KMS-11 (cell line): ENCODE results near the gene RSPH10B2.
"Not testable (repeated sequence)": the region's sequence is repeated elsewhere in the genome, so short reads cannot be mapped to it uniquely, and the experiment has no call there.

Experiments
- H2AFZ ChIP-seq: fragments of 200-600 bp; sonication (generic); 2 replicates; pipeline ENCODE4 v1.6.1; 2016; ENCODE audit warnings: antibody characterized with exemption, mixed run types, low read depth
- H3K27ac ChIP-seq: fragments of 200-600 bp; sonication (generic); 2 replicates; pipeline ENCODE4 v1.6.1; 2016; ENCODE audit warnings: mild to moderate bottlenecking, mixed run types
- H3K27me3 ChIP-seq: fragments of 200-600 bp; sonication (generic); 2 replicates; pipeline ENCODE4 v1.6.1; 2017; ENCODE audit warnings: mild to moderate bottlenecking, low read depth, mixed run types, moderate library complexity; ENCODE audit not compliant: insufficient read depth
- H3K36me3 ChIP-seq: fragments of 200-600 bp; sonication (generic); 2 replicates; pipeline ENCODE4 v1.6.1; 2017; ENCODE audit warnings: mild to moderate bottlenecking, mixed run types; ENCODE audit not compliant: insufficient read depth
- H3K4me1 ChIP-seq: fragments of 200-600 bp; sonication (generic); 2 replicates; pipeline ENCODE4 v1.6.1; 2016; ENCODE audit warnings: mild to moderate bottlenecking, low read depth, mixed run types; ENCODE audit not compliant: poor library complexity, severe bottlenecking
- H3K4me2 ChIP-seq: fragments of 200-600 bp; sonication (generic); 2 replicates; pipeline ENCODE4 v1.7.0; 2016; ENCODE audit warnings: mild to moderate bottlenecking, mixed run types
- H3K4me3 ChIP-seq: fragments of 200-600 bp; sonication (generic); IDR thresholded peaks from 2 replicates; pipeline ENCODE4 v1.6.1; 2017; ENCODE audit warnings: low read depth, low read length, mixed read lengths; ENCODE audit not compliant: insufficient read depth
- H3K79me2 ChIP-seq: fragments of 200-600 bp; sonication (generic); 2 replicates; pipeline ENCODE4 v1.6.1; 2016; ENCODE audit warnings: low read depth, mixed run types; ENCODE audit not compliant: insufficient read depth
- H3K9ac ChIP-seq: fragments of 200-600 bp; sonication (generic); 2 replicates; pipeline ENCODE4 v1.6.1; 2016; ENCODE audit warnings: mild to moderate bottlenecking, mixed run types
- H4K20me1 ChIP-seq: fragments of 200-600 bp; sonication (generic); 2 replicates; pipeline ENCODE4 v1.6.1; 2016; ENCODE audit warnings: mild to moderate bottlenecking, mixed run types; ENCODE audit not compliant: insufficient read depth
- CTCF ChIP-seq: fragments of 200-600 bp; sonication (generic); conservative IDR thresholded peaks from 2 replicates; pipeline ENCODE4 v1.6.1; 2017; ENCODE audit warnings: low read depth, mild to moderate bottlenecking, antibody characterized with exemption, low read length, moderate library complexity, mixed read lengths

The RSPH10B2 gene

DNA sequence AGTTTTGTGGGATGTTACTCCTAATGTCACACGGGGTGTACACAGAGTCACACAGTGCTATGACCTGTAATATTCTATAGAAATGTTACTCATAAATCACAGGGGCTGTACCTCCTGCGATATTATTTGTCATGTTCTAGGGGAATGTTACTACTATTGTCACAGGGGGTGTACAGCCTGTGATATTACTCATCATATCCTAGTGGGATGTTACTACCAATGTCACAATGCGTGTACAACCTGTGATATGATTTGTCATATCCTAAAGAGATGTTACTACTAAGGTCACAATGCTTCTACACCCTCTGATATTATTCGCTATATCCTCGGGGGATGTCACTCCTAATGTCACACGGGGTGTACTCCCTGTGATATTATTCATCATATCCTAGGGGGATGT lies 79.7 kb downstream of the RSPH10B2 start:
- Histone ChIP-seq H3K4me3 (no peak overlapping the region), H3K36me3 (no peaks in the 10 kb centered on the region), H3K4me1 (no peaks in the 10 kb centered on the region), H2AFZ (no peak overlapping the region), H3K27ac (no peak overlapping the region), H3K79me2 (no peaks in the 10 kb centered on the region), H3K9ac (no peak overlapping the region), H3K27me3 (no peaks in the 10 kb centered on the region), H4K20me1 (no peaks in the 10 kb centered on the region), H3K4me2 (no peak overlapping the region)
- no peak for TF ChIP-seq CTCF

DNA sequence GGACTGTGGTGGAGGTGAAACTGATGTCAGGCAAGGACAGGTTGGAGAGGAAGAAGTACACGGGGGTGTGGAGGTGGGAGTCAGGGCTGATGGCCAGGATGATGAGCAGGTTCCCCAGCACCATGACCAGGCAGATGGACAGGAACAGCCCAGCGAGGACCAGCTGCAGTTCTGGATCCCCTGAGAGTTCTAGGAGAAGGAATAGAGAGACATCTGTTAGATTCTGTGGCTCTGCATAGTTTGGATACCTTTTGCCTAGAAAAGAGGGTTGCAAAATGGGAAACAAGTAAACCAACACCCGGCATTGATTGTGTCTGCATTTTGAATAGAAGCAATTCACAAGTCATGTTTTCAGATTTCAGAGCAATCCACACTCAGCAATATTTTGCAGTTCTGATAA lies 81.6 kb downstream of the RSPH10B2 start:
- H3K27ac ChIP-seq, H3K4me2 ChIP-seq, H3K9ac ChIP-seq: not testable (repeated sequence)

DNA sequence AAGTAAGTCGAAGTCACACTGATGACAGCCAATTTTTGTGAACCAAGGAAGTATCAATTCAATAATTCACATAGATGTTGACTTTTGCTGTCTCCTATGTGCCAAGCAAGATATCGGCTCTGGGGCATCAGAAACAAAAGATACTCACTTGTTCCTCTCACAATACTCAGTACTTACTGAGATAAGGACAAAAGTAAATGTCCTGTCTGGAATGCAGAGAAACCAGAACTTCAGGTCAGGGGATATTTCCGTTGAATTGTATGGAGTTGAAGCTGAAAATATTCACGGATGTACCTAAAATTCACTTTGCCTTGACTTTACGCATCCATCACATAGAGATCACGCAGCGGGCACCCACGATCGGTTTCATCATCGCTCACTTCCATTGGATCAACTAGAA lies 83.2 kb downstream of the RSPH10B2 start:
- H3K4me1 ChIP-seq, H2AFZ ChIP-seq, H3K4me2 ChIP-seq, H3K9ac ChIP-seq, H3K27ac ChIP-seq, H3K27me3 ChIP-seq, H4K20me1 ChIP-seq, H3K4me3 ChIP-seq, H3K79me2 ChIP-seq, H3K36me3 ChIP-seq: not testable (repeated sequence)

More for the DNA sequence above, 81.6 kb downstream of the RSPH10B2 start:
- H4K20me1 ChIP-seq, H2AFZ ChIP-seq, H3K79me2 ChIP-seq, H3K4me1 ChIP-seq, H3K27me3 ChIP-seq, H3K36me3 ChIP-seq, H3K4me3 ChIP-seq: not testable (repeated sequence)

- H4K20me1 ChIP-seq, H3K4me3 ChIP-seq, H3K36me3 ChIP-seq, H3K4me2 ChIP-seq, H3K79me2 ChIP-seq, H3K27me3 ChIP-seq, H3K4me1 ChIP-seq, H3K27ac ChIP-seq, H2AFZ ChIP-seq, H3K9ac ChIP-seq: not testable (repeated sequence)
Measured at GRCh38 chr7:6842278-6842921, 88.5 kb downstream of the RSPH10B2 start.

DNA sequence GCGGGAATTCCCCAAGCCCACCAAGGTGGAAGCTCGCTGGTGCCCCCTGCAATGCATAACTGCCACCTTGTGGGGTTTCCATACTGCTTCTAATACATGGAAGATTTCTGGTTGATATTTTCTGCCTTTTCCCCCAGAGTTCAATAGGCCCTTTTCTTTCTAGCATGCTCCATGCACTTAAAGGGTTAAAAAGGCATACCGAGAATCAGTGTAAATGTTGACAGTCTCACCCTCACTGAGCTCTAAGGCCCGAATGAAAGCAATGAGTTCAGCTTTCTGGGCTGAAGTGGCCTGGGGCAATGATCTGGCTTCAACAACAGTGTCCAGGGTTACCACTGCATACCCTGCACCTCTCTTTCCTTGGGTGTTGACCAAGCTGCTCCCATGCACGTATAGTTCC lies 89.2 kb downstream of the RSPH10B2 start:
- not testable (repeated sequence) for H3K4me3 ChIP-seq, H3K9ac ChIP-seq, H3K79me2 ChIP-seq, H3K4me2 ChIP-seq, H4K20me1 ChIP-seq, H3K27me3 ChIP-seq, H3K36me3 ChIP-seq, H2AFZ ChIP-seq, H3K27ac ChIP-seq, H3K4me1 ChIP-seq

DNA sequence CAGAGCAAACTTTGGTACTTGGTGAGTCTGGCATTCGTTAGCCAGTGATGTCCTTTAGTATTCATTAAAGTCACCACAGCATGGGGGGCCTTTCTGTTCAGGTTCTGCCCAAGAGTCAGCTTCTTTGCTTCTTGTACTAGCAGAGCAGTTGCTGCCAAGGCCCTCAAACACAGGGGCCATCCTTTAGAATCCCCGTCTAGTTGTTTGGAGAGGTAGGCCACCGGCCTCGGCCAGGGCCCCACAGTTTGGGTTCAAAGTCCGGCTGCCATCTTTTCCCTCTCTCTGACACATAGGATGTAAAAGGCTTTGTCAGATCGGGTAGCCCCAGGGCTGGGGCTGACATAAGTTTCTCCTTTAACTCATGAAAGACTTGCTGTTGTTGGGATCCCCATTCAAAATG lies 89.8 kb downstream of the RSPH10B2 start:
- H3K4me2 ChIP-seq, H4K20me1 ChIP-seq, H3K79me2 ChIP-seq, H3K36me3 ChIP-seq, H3K27me3 ChIP-seq, H3K4me1 ChIP-seq, H3K4me3 ChIP-seq, H3K27ac ChIP-seq, H2AFZ ChIP-seq, H3K9ac ChIP-seq: not testable (repeated sequence)

- H3K4me2 ChIP-seq, H3K36me3 ChIP-seq, H3K4me3 ChIP-seq, H4K20me1 ChIP-seq, H3K27me3 ChIP-seq, H3K79me2 ChIP-seq, H3K4me1 ChIP-seq, H3K9ac ChIP-seq, H3K27ac ChIP-seq, H2AFZ ChIP-seq: not testable (repeated sequence)
Measured at GRCh38 chr7:6845971-6846449, 92.1 kb downstream of the RSPH10B2 start.

GRCh38 chr7:6847751-6848150 lies 93.8 kb downstream of the RSPH10B2 start:
- H3K36me3 ChIP-seq, H3K4me1 ChIP-seq, H3K9ac ChIP-seq, H3K27me3 ChIP-seq, H4K20me1 ChIP-seq, H3K27ac ChIP-seq, H3K4me3 ChIP-seq, H3K79me2 ChIP-seq, H3K4me2 ChIP-seq, H2AFZ ChIP-seq: not testable (repeated sequence)
